ENCODE results near the gene DIS3L2. TPM values are rescaled to one million over a fixed set of nuclear protein-coding genes. Genes with fewer than 3 reads are reported as not detected.
"Not testable (repeated sequence)": the region's sequence is repeated elsewhere in the genome, so short reads cannot be mapped to it uniquely, and the experiment has no call there.

Gene DIS3L2
- total RNA-seq, 2 donors from 2014 or later, result 38.8 to 76.0 TPM

- H3K4me3 Mint-ChIP-seq; H3K36me3 Mint-ChIP-seq; H3K27me3 Mint-ChIP-seq; H3K9me3 Mint-ChIP-seq; H3K27ac Mint-ChIP-seq; ATAC-seq; H3K4me1 Mint-ChIP-seq (ENCODE audit: low read depth in 2 of 2): not testable (repeated sequence)
- peak; percentile 54 for DNase-seq (ENCODE audit: low spot score)
These were observed 369.5 kb downstream of the DIS3L2 start for GRCh38 chr2:232331061-232331460.

DNA sequence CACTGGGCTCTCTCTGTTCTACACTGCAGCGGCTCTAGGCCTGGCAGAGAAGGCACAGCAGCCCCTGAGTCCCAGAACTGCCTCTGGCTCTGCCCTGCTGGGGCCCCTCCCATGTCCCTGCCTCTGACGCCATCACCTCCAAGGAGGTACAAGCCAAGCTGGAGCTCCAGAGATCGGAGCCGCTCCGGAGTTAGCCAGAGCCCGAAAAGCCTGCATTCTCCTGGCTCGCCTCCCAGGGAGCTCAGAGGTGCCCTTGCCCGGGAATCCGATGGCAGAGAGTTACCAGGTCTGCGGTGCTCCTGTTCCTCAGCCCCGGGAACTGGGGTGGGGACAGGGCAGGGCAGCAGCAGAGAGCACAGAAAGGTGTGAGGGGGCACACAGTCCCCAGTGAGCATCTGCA lies 370.1 kb downstream of the DIS3L2 start:
- ATAC-seq; H3K27ac Mint-ChIP-seq; DNase-seq (ENCODE audit: low spot score); H3K9me3 Mint-ChIP-seq; H3K4me1 Mint-ChIP-seq (ENCODE audit: low read depth in 2 of 2); H3K4me3 Mint-ChIP-seq; H3K36me3 Mint-ChIP-seq; H3K27me3 Mint-ChIP-seq: not testable (repeated sequence)

DNA sequence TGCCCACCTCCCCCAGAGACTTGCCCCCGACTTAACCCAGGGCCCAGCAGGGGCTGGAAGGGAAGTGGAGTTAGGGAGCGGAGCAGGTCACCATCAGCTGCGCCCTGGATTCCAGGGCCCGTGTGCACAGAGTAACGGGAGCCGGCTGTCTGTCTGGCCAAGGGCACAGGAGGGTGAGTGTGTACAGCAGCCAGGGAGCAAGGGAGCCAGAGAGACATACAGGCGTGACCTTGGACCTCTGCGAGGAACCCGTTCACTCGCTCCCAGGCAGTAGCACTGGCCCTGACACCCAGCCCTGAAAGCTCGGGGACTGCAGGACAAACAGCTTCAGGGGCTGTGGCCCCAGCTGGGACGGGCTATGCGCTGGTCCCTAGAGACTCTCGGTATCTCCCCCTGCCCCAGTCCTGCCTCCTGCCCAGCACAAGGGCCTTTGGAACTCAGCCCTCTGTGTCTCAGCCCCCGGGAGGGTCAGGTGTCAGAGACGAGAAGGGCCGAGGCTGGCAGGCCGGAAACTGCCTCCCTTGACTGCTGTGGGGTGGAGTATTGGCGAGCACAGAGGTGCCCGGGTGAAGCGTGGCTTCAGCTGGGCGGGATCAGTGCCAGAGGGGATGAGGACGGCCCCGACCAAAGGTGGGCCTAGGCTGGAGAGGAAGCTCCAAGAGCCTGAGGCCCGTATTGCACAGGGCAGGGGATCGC lies 370.9 kb downstream of the DIS3L2 start:
- H3K4me1 Mint-ChIP-seq (ENCODE audit: low read depth in 2 of 2); H3K4me3 Mint-ChIP-seq; H3K36me3 Mint-ChIP-seq; DNase-seq (ENCODE audit: low spot score); ATAC-seq; H3K27ac Mint-ChIP-seq; H3K27me3 Mint-ChIP-seq; H3K9me3 Mint-ChIP-seq: not testable (repeated sequence)

DNA sequence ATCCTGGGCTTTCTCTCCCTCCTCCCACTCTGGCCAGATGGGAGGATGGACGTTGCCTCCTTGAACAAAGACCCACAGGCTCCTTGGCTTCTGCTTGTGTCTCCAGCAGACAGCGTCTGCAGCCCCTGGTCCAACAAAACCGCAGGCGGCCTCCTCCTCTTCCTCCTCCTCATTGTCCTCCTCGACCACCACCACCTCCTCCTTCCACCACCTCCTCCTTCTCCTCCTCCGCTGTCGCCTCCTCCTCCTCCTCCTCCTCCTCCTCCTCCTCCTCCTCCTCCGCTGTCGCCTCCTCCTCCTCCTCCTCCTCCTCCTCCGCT lies 371.4 kb downstream of the DIS3L2 start:
- Mint-ChIP-seq H3K9me3 (no peaks in the 10 kb centered on the region), H3K36me3 (no peaks in the 10 kb centered on the region), H3K27ac (no peak overlapping the region), H3K27me3 (no peaks in the 10 kb centered on the region), H3K4me1 (ENCODE audit: low read depth in 2 of 2) (no peaks in the 10 kb centered on the region), H3K4me3 (no peak overlapping the region)
- ATAC-seq (no peak), DNase-seq (ENCODE audit: low spot score) (no peak)

GRCh38 chr2:232333361-232334135 lies 372.0 kb downstream of the DIS3L2 start:
- no peaks in the 10 kb centered on the region for H3K4me1 Mint-ChIP-seq (ENCODE audit: low read depth in 2 of 2)
- no peaks in the 10 kb centered on the region for H3K9me3 Mint-ChIP-seq
- H3K27ac Mint-ChIP-seq, result no peak overlapping the region
- ATAC-seq (no peak), DNase-seq (ENCODE audit: low spot score) (peak; percentile 45)
- H3K4me3 Mint-ChIP-seq, result no peak overlapping the region
- no peaks in the 10 kb centered on the region for H3K36me3 Mint-ChIP-seq
- H3K27me3 Mint-ChIP-seq, result no peaks in the 10 kb centered on the region

DNA sequence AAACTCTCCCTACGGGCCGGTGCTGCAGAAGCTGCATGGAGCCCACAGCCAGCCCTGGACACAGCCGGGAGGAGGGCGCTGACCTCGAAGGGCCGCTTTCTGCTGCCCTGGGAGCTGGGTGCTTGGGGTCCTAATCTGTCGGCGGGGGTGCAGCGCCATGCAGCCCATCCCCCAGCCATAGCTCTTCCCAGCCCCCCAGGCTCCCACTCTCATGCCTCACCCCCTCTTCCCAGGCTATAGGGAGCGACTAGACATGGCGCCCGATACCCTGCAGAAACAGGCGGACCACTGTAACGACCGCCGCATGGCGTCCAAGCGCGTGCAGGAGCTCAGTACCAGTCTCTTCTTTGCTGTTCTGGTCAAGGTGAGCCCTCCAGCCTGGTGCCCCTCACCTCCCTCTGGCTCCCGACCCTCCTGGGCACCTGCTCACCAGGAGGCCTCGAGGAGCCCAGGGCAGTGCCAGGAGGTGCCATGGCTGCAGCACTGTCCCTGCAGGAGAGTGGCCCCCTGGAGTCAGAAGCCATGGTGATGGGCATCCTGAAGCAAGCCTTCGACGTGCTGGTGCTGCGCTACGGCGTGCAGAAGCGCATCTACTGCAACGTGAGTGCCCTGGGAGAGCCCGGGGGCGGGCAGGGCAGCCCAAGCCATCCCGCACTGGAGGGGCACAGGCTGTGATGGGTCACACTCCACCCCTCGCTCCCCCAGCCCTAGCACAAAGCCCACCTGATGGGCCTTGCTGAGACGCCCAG lies 372.8 kb downstream of the DIS3L2 start:
- not testable (repeated sequence) for H3K27me3 Mint-ChIP-seq; H3K9me3 Mint-ChIP-seq; DNase-seq (ENCODE audit: low spot score); H3K36me3 Mint-ChIP-seq; H3K4me3 Mint-ChIP-seq; H3K27ac Mint-ChIP-seq; H3K4me1 Mint-ChIP-seq (ENCODE audit: low read depth in 2 of 2); ATAC-seq

GRCh38 chr2:232334885-232335205 lies 373.3 kb downstream of the DIS3L2 start:
- H3K27me3 Mint-ChIP-seq; H3K36me3 Mint-ChIP-seq; ATAC-seq; H3K4me3 Mint-ChIP-seq; DNase-seq (ENCODE audit: low spot score); H3K27ac Mint-ChIP-seq; H3K4me1 Mint-ChIP-seq (ENCODE audit: low read depth in 2 of 2); H3K9me3 Mint-ChIP-seq: not testable (repeated sequence)

- H3K4me1 Mint-ChIP-seq (ENCODE audit: low read depth in 2 of 2); H3K4me3 Mint-ChIP-seq; DNase-seq (ENCODE audit: low spot score); H3K9me3 Mint-ChIP-seq; H3K36me3 Mint-ChIP-seq; H3K27ac Mint-ChIP-seq; H3K27me3 Mint-ChIP-seq: not testable (repeated sequence)
- peak; percentile 32 to 46 for ATAC-seq
These were observed 373.8 kb downstream of the DIS3L2 start for GRCh38 chr2:232335206-232335858.

- no peaks in the 10 kb centered on the region for H3K27me3 Mint-ChIP-seq
- no peak overlapping the region for H3K4me3 Mint-ChIP-seq
- ATAC-seq (no peak), DNase-seq (ENCODE audit: low spot score) (no peak)
- no peak overlapping the region for H3K27ac Mint-ChIP-seq
- no peaks in the 10 kb centered on the region for H3K36me3 Mint-ChIP-seq
- no peaks in the 10 kb centered on the region for H3K4me1 Mint-ChIP-seq (ENCODE audit: low read depth in 2 of 2)
- no peaks in the 10 kb centered on the region for H3K9me3 Mint-ChIP-seq
These were observed 374.3 kb downstream of the DIS3L2 start for GRCh38 chr2:232335859-232336215.

DNA sequence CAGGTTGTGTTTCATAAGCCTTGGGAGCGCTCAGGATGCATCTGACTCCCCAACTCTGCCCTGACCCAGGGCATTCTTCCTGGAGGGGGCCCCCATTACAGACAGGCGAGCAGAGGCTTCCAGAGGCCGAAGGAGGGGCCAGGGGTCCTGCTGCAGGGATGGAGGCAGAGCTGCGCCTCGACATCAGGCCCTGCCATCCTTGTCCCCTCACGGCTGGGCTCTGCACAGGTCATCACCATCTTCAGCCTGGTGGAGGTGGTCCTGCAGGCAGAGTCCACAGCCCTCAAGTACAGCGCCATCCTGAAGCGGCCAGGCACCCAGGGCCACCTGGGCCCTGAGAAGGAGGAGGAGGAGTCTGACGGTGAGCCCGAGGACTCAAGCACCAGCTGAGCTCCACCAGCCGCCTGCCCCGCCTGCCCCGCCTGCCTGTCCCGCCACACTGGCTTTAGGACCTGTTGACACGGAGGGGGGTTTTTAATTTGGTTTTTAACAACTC lies 374.8 kb downstream of the DIS3L2 start:
- ATAC-seq, result no peak
- H3K4me3 Mint-ChIP-seq, result no peak overlapping the region
- H3K27ac Mint-ChIP-seq, result no peak overlapping the region
- H3K4me1 Mint-ChIP-seq (ENCODE audit: low read depth in 2 of 2), result no peaks in the 10 kb centered on the region
- H3K9me3 Mint-ChIP-seq, result no peaks in the 10 kb centered on the region
- no peaks in the 10 kb centered on the region for H3K27me3 Mint-ChIP-seq
- no peak for DNase-seq (ENCODE audit: low spot score)
- H3K36me3 Mint-ChIP-seq, result no peaks in the 10 kb centered on the region

DNA sequence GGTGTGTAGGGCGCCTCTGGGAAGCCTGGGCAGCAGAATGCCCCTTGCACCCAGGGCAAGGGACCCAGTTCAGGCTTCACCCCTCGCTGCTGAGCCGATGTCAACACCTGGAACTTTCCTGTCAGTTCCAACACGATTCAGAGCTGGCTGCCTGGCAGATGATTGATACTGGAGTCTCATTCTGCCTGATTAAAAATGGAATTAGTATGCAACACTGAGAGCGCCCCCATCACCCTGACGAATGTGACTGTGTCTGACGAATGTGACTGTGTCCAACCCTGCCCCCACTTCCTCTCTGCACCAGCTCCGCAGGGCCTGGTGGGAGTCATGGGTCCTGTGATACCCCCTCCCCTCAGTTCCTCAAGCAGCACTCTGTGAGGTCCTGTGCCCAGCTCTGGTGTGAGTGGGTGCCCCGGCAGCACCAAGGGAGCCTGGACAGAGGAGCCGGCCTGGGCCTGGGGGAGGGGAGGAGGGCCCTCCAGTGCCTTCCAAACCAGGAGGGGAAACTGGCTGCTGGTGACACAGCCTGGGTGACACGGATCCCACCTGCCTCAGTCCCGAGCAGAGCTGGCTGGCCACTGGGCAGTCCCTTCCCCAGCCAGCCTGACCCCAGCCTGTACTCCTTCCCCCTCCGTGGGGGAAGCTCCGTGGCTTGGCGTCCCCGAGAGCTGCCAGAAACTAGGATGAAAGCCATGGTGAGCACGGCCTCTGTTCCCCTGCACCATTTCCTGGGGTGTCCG lies 375.6 kb downstream of the DIS3L2 start:
- no peak overlapping the region for H3K27ac Mint-ChIP-seq
- no peaks in the 10 kb centered on the region for H3K9me3 Mint-ChIP-seq
- no peaks in the 10 kb centered on the region for H3K27me3 Mint-ChIP-seq
- no peaks in the 10 kb centered on the region for H3K4me1 Mint-ChIP-seq (ENCODE audit: low read depth in 2 of 2)
- DNase-seq (ENCODE audit: low spot score) (no peak), ATAC-seq (no peak)
- no peak overlapping the region for H3K4me3 Mint-ChIP-seq
- no peaks in the 10 kb centered on the region for H3K36me3 Mint-ChIP-seq

- not testable (repeated sequence) for H3K27me3 Mint-ChIP-seq; ATAC-seq; H3K4me1 Mint-ChIP-seq (ENCODE audit: low read depth in 2 of 2); H3K27ac Mint-ChIP-seq; H3K9me3 Mint-ChIP-seq; DNase-seq (ENCODE audit: low spot score); H3K36me3 Mint-ChIP-seq; H3K4me3 Mint-ChIP-seq
These were observed 376.7 kb downstream of the DIS3L2 start for GRCh38 chr2:232338094-232338758.

DNA sequence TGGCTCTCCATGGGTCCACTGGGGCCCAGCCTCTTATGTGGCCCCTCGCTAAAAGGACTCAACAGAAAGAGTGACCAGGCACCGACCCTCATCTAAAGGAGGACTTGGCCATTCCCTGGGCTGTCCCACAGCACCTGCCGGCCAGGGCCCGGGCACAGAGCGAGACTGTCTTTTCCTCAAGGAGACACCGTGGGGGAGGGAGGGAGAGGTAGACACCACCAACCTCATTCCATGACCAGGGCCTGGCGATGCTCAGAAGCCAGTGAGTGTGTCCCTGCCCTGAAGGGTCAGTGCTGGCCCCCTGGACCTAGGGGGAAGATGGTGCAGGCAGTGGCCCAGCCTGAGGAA lies 377.2 kb downstream of the DIS3L2 start:
- H3K27me3 Mint-ChIP-seq, result peaks cover 0 to 2% of the 10 kb centered on the region in 2 donors
- ATAC-seq (no peak), DNase-seq (ENCODE audit: low spot score) (peak; percentile 26)
- no peaks in the 10 kb centered on the region for H3K36me3 Mint-ChIP-seq
- H3K4me1 Mint-ChIP-seq (ENCODE audit: low read depth in 2 of 2), result peaks cover 0 to 1% of the 10 kb centered on the region in 2 donors
- H3K4me3 Mint-ChIP-seq, result no peak overlapping the region
- no peak overlapping the region for H3K27ac Mint-ChIP-seq
- no peaks in the 10 kb centered on the region for H3K9me3 Mint-ChIP-seq

Measured in natural killer cell treated with Interleukin-12 subunit alpha and Interleukin-12 subunit beta and Interleukin-15 and Interleukin-18, amount 100 ng/mL, for 72 hours (primary cell).